Endothelial cell of umbilical vein (primary cell): ENCODE results near the gene MYH7. TPM values are rescaled to one million over a fixed set of nuclear protein-coding genes. Genes with fewer than 3 reads are reported as not detected.

Source experiments
- BruUV-seq: library from RNA; stranded (reverse); fragments of 400-500 nt; replicated peaks from 2 replicates; lab custom pipeline; 2021; lab: Mats Ljungman, UMichigan
- CTCF ChIA-PET: fragments of 300-600, 350-600 bp; sonication (Branson Sonifier 250); formaldehyde crosslinking; loops from one replicate; lab custom pipeline; 2021; ENCODE audit warnings: antibody characterized with exemption, inconsistent platforms; lab: Charles Lee
- POLR2A ChIA-PET: fragments of 300-600, 350-600 bp; sonication (Branson Sonifier 250); formaldehyde crosslinking; loops from one replicate; lab custom pipeline; 2021; ENCODE audit warnings: antibody characterized with exemption, inconsistent platforms; lab: Charles Lee
- DNase-seq: peaks from one replicate; pipeline ENCODE4 v3.0.0-alpha.2; 2011; ENCODE audit warnings: low read depth, low spot score
- FAIRE-seq: peaks from 2 replicates; lab custom pipeline; 2011; peaks lifted over from hg19 to GRCh38; lab: Jason Lieb, UNC
- H2AFZ ChIP-seq: 2 replicates; pipeline ENCODE4 v1.6.0; 2012; ENCODE audit warnings: low read depth, low read length, control low read depth, inconsistent platforms
- H3K27ac ChIP-seq: 2 replicates; pipeline ENCODE4 v1.5.1; 2011; ENCODE audit warnings: low read depth, mild to moderate bottlenecking, control low read depth, low read length, moderate library complexity; ENCODE audit not compliant: insufficient read depth
- H3K27me3 ChIP-seq, 2 experiments: 2 replicates each; pipeline versions ENCODE4 v1.6.0 to v1.6.1; 2011; ENCODE audit warnings: low read length in 2 of 2, mixed read lengths in 1 of 2; ENCODE audit not compliant: control insufficient read depth in 2 of 2, insufficient read depth in 2 of 2
- H3K36me3 ChIP-seq, 2 experiments: 2 replicates in 1 of 2; 3 replicates in 1 of 2; pipeline ENCODE4 v1.5.1; 2011; ENCODE audit warnings: low read length in 2 of 2, mild to moderate bottlenecking in 1 of 2, moderate library complexity in 1 of 2; ENCODE audit not compliant: control insufficient read depth in 2 of 2, insufficient read depth in 2 of 2; ENCODE audit errors: extremely low read depth in 1 of 2
- H3K4me1 ChIP-seq: 3 replicates; pipeline ENCODE4 v1.5.1; 2011; ENCODE audit warnings: mild to moderate bottlenecking, low read length; ENCODE audit not compliant: control insufficient read depth, insufficient read depth; ENCODE audit errors: extremely low read depth
- H3K4me2 ChIP-seq: 2 replicates; pipeline ENCODE4 v1.6.1; 2011; ENCODE audit warnings: low read length, control low read depth, mixed read lengths; ENCODE audit not compliant: insufficient read depth
- H3K4me3 ChIP-seq, 3 experiments: fragments of 200-600 bp in 1 of 3; sonication (generic), shearing (Covaris generic) in 1 of 3; replicated peaks in 1 of 3; 2 replicates each; pipeline ENCODE4 v1.5.1; 2011 to 2016; ENCODE audit warnings: control low read depth in 3 of 3, low read length in 3 of 3, mild to moderate bottlenecking in 2 of 3, inconsistent platforms in 1 of 3, low read depth in 1 of 3, moderate library complexity in 1 of 3; ENCODE audit not compliant: insufficient read depth in 1 of 3
- H3K79me2 ChIP-seq: 2 replicates; pipeline ENCODE4 v1.6.0; 2012; ENCODE audit warnings: low read length, inconsistent platforms; ENCODE audit not compliant: control insufficient read depth, insufficient read depth
- H3K9ac ChIP-seq: replicated peaks from 2 replicates; pipeline ENCODE3; 2011; ENCODE audit warnings: low read length, control low read depth; ENCODE audit not compliant: insufficient read depth; ENCODE audit errors: extremely low read depth
- H3K9me1 ChIP-seq: replicated peaks from 3 replicates; pipeline ENCODE4 v1.6.0; 2011; ENCODE audit warnings: mild to moderate bottlenecking, low read length; ENCODE audit not compliant: control insufficient read depth, insufficient read depth; ENCODE audit errors: extremely low read depth
- H3K9me3 ChIP-seq: replicated peaks from 2 replicates; pipeline ENCODE4 v1.5.1; 2012; ENCODE audit warnings: low read length, inconsistent platforms; ENCODE audit not compliant: control insufficient read depth, insufficient read depth
- H4K20me1 ChIP-seq: replicated peaks from 2 replicates; pipeline ENCODE3; 2011; ENCODE audit warnings: mild to moderate bottlenecking, low read length; ENCODE audit not compliant: control insufficient read depth, insufficient read depth; ENCODE audit errors: extremely low read depth
- CTCF ChIP-seq, 2 donors: IDR thresholded peaks; 1 replicate in 1 of 2; 2 replicates in 1 of 2; pipeline ENCODE4 v1.5.1; 2011; ENCODE audit warnings: low read length in 2 of 2, mild to moderate bottlenecking in 2 of 2, moderate library complexity in 2 of 2, control low read depth in 1 of 2, inconsistent platforms in 1 of 2, low read depth in 1 of 2; ENCODE audit not compliant: insufficient read depth in 1 of 2; ENCODE audit errors: extremely low read depth in 1 of 2
- EZH2 ChIP-seq: IDR thresholded peaks from 2 replicates; pipeline ENCODE4 v1.6.1; 2012; ENCODE audit warnings: borderline replicate concordance, low read depth, mild to moderate bottlenecking, moderate library complexity, low read length, inconsistent platforms; ENCODE audit not compliant: severe bottlenecking
- FOS ChIP-seq: IDR thresholded peaks from 2 replicates; pipeline ENCODE4 v1.6.1; 2011; ENCODE audit warnings: mild to moderate bottlenecking, low read length, moderate library complexity, borderline replicate concordance; ENCODE audit not compliant: insufficient read depth
- GATA2 ChIP-seq: IDR thresholded peaks from 2 replicates; pipeline ENCODE4 v1.7.0; 2011; ENCODE audit warnings: low read depth, mild to moderate bottlenecking, moderate library complexity, mixed read lengths, low read length; ENCODE audit not compliant: insufficient read length, insufficient read depth
- JUN ChIP-seq: IDR thresholded peaks from 2 replicates; pipeline ENCODE4 v1.6.1; 2011; ENCODE audit warnings: borderline replicate concordance, low read depth; ENCODE audit not compliant: insufficient read length, insufficient read depth
- MAX ChIP-seq: IDR thresholded peaks from 2 replicates; pipeline ENCODE4 v1.6.1; 2011; ENCODE audit not compliant: insufficient read depth, insufficient read length
- MYC ChIP-seq: IDR thresholded peaks from one replicate; pipeline ENCODE4 v1.6.1; 2011; ENCODE audit warnings: mild to moderate bottlenecking, low read depth, low read length
- POLR2A ChIP-seq: IDR thresholded peaks from 2 replicates; pipeline ENCODE4 v1.6.1; 2012; ENCODE audit warnings: low read depth, mild to moderate bottlenecking, control low read depth, low read length
- POLR2AphosphoS5 ChIP-seq: IDR thresholded peaks from 2 replicates; pipeline ENCODE4 v1.6.1; 2012; ENCODE audit warnings: low read depth, mild to moderate bottlenecking, control low read depth, low read length, moderate library complexity; ENCODE audit not compliant: insufficient read depth
- dilution Hi-C: fragments of 300-500 bp; cut with MboI; formaldehyde crosslinking; loops from one replicate; pipeline ENCODE4 v1.15.0; 2019; ENCODE audit warnings: low sequenced_read_pairs; ENCODE audit not compliant: extremely low pct_ligation_motif_present
- intact Hi-C: fragments of 100-400 bp; cut with micrococcal nuclease; formaldehyde crosslinking; loops from one replicate; pipeline ENCODE4 v1.10.0; 2022
- polyA plus RNA-seq, 4 experiments: library from polyadenylated mRNA; depleted of rRNA in 3 of 4; stranded (reverse) in 3 of 4; unstranded in 1 of 4; fragments of >200 nt; gene quantifications; 2 replicates each; pipeline versions ENCODE4 v1.2.1 to v1.2.3, GENCODE V29; 2011 to 2012; ENCODE audit warnings: missing spikeins in 1 of 4
- total RNA-seq: library from RNA; stranded (reverse); gene quantifications from 2 replicates; pipeline ENCODE4 v1.2.3, GENCODE V29; 2021

MYH7 gene
- total and polyA plus RNA-seq, 2 donors (not counting 3 experiments of a cell fraction or from before 2014, with no cell fraction given) = not detected

- TF ChIP-seq JUN (no peak), EZH2 (no peak), POLR2AphosphoS5 (no peak), FOS (no peak), MYC (no peak), POLR2A (no peak), CTCF (IDR thresholded peaks at IDR 0.05; ENCODE audit: extremely low read depth in 1 of 2, insufficient read depth in 1 of 2, low read depth in 1 of 2, low read length in 2 of 2) (no peak), MAX (no peak), GATA2 (no peak)
- no TSS peak for BruUV-seq
- Histone ChIP-seq H3K9me1 (no peaks in the 10 kb centered on the region), H3K4me1 (no peaks in the 10 kb centered on the region), H3K27ac (no peak overlapping the region), H4K20me1 (no peaks in the 10 kb centered on the region), H3K36me3 (no peaks in the 10 kb centered on the region), H3K9ac (no peak overlapping the region), H3K9me3 (no peaks in the 10 kb centered on the region), H2AFZ (no peak overlapping the region), H3K4me2 (no peak overlapping the region), H3K79me2 (no peaks in the 10 kb centered on the region), H3K27me3 (no peaks in the 10 kb centered on the region), H3K4me3 (no peak overlapping the region)
- dilution Hi-C loops = no loop called here
- POLR2A ChIA-PET = no interaction called here
- no peak for DNase-seq
- intact Hi-C loops = no loop called here
- CTCF ChIA-PET = no interaction called here
- FAIRE-seq = no peak
Observed at GRCh38 chr14:23406244-23406643, 29.2 kb downstream of the MYH7 start.
